GM18505 (cell line): ENCODE measurements around the gene CYP4F2.
"Not testable (repeated sequence)": the region's sequence is repeated elsewhere in the genome, so short reads cannot be mapped to it uniquely, and the experiment has no call there.

ENCODE experiments used
- ATAC-seq: cut with Tn5 transposase; IDR thresholded peaks from one replicate; pipeline ENCODE4 v1.9.1; 2021; ENCODE audit not compliant: unreplicated experiment
- POLR2A ChIP-seq: IDR thresholded peaks from 4 replicates; pipeline ENCODE4 v1.6.1; 2011; ENCODE audit warnings: borderline replicate concordance; ENCODE audit not compliant: insufficient read depth, insufficient read length; ENCODE audit errors: extremely low read depth

CYP4F2 gene

GRCh38 chr19:15897738-15898276 lies at the start of gene CYP4F2:
TSS of gene CYP4F2 (minus strand) at chr19:15898074. CDS start at chr19:15897611, 463 bp downstream.
- TF ChIP-seq POLR2A = no peak
- no peak for ATAC-seq

- no peak for ATAC-seq
- no peak for TF ChIP-seq POLR2A
Measured at GRCh38 chr19:15945301-15945700, 47.4 kb upstream of the CYP4F2 start.

GRCh38 chr19:15944401-15944800 lies 46.5 kb upstream of the CYP4F2 start:
- no peak for ATAC-seq
- TF ChIP-seq POLR2A = no peak

GRCh38 chr19:15937771-15938170 lies 39.9 kb upstream of the CYP4F2 start:
- ATAC-seq = no peak
- no peak for TF ChIP-seq POLR2A

- ATAC-seq = no peak
- no peak for TF ChIP-seq POLR2A
Measured at GRCh38 chr19:15936950-15937349, 39.1 kb upstream of the CYP4F2 start.

GRCh38 chr19:15936173-15936572 lies 38.3 kb upstream of the CYP4F2 start:
- TF ChIP-seq POLR2A = no peak

GRCh38 chr19:15935167-15935702 lies 37.4 kb upstream of the CYP4F2 start:
- no peak for ATAC-seq
- TF ChIP-seq POLR2A = no peak

More at GRCh38 chr19:15936173-15936572, 38.3 kb upstream of the CYP4F2 start:
- no peak for ATAC-seq

- no peak for ATAC-seq
- TF ChIP-seq POLR2A = no peak
Measured at GRCh38 chr19:15934332-15935078, 36.6 kb upstream of the CYP4F2 start, which contains the start of gene CYP4F11. TSS of gene CYP4F11 (minus strand) at chr19:15934529. CDS start at chr19:15934408, 121 bp downstream.

- not testable (repeated sequence) for ATAC-seq
Measured at GRCh38 chr19:15933761-15934331, 36.0 kb upstream of the CYP4F2 start.

- ATAC-seq = no peak
- no peak for TF ChIP-seq POLR2A
Measured at GRCh38 chr19:15928321-15928720, 30.4 kb upstream of the CYP4F2 start.

- no peak for ATAC-seq
- TF ChIP-seq POLR2A = no peak
Measured at GRCh38 chr19:15926484-15926883, 28.6 kb upstream of the CYP4F2 start.

- ATAC-seq = no peak
- no peak for TF ChIP-seq POLR2A
Measured at GRCh38 chr19:15923702-15924101, 25.8 kb upstream of the CYP4F2 start.

GRCh38 chr19:15922021-15922420 lies 24.1 kb upstream of the CYP4F2 start:
- TF ChIP-seq POLR2A = no peak
- ATAC-seq = no peak

GRCh38 chr19:15919243-15919642 lies 21.4 kb upstream of the CYP4F2 start:
- ATAC-seq = no peak
- no peak for TF ChIP-seq POLR2A
